GM23338 (cell line): ENCODE data around the gene B4GALT2.

Experiments
- CREB1 ChIP-seq: fragments of 250-450 bp; sonication (Bioruptor Pico); IDR thresholded peaks from 2 replicates; pipeline ENCODE4 v1.5.0; 2020; ENCODE audit warnings: low read depth, mild to moderate bottlenecking, moderate library complexity
- CTCF ChIP-seq, 2 experiments: fragments of 200-600 bp in 1 of 2; sonication (generic) in 1 of 2; conservative IDR thresholded peaks; 2 replicates each; pipeline versions ENCODE4 v1.5.1 to v1.6.1; 2016 to 2017; ENCODE audit warnings: antibody characterized with exemption in 2 of 2, low read depth in 2 of 2, mild to moderate bottlenecking in 2 of 2, moderate library complexity in 1 of 2
- ETS1 ChIP-seq: IDR thresholded peaks from 2 replicates; pipeline ENCODE4 v1.6.1; 2016; ENCODE audit warnings: antibody characterized with exemption
- EZH2 ChIP-seq: fragments of 200-600 bp; sonication (generic); IDR thresholded peaks from one replicate; pipeline ENCODE4 v1.8.0; 2017; ENCODE audit warnings: antibody characterized with exemption, mild to moderate bottlenecking, low read depth; ENCODE audit not compliant: unreplicated experiment
- EZH2phosphoT487 ChIP-seq: fragments of 200-600 bp; sonication (generic); IDR thresholded peaks from one replicate; pipeline ENCODE4 v1.8.1; 2018; ENCODE audit warnings: antibody characterized with exemption; ENCODE audit not compliant: unreplicated experiment
- JUNB ChIP-seq: IDR thresholded peaks from one replicate; pipeline ENCODE4 v1.6.1; 2016; ENCODE audit warnings: antibody characterized with exemption; ENCODE audit not compliant: unreplicated experiment
- NANOG ChIP-seq: IDR thresholded peaks from 2 replicates; pipeline ENCODE4 v1.6.1; 2016; ENCODE audit warnings: antibody characterized with exemption, borderline replicate concordance
- POLR2AphosphoS5 ChIP-seq: IDR thresholded peaks from 2 replicates; pipeline ENCODE4 v1.6.1; 2016; ENCODE audit warnings: antibody characterized with exemption, low read depth
- REST ChIP-seq: IDR thresholded peaks from one replicate; pipeline ENCODE4 v1.6.1; 2018; ENCODE audit warnings: antibody characterized with exemption; ENCODE audit not compliant: unreplicated experiment
- STAT1 ChIP-seq: IDR thresholded peaks from one replicate; pipeline ENCODE4 v1.6.1; 2016; ENCODE audit warnings: antibody characterized with exemption; ENCODE audit not compliant: unreplicated experiment
- ZNF114 ChIP-seq: fragments of 250-450 bp; sonication (Bioruptor Pico); IDR thresholded peaks from 2 replicates; pipeline ENCODE4 v1.5.0; 2020; ENCODE audit warnings: mild to moderate bottlenecking, moderate library complexity
- ZNF331 ChIP-seq: fragments of 250-450 bp; sonication (Bioruptor Pico); IDR thresholded peaks from 2 replicates; pipeline ENCODE4 v1.5.0; 2020; ENCODE audit warnings: low read depth, mild to moderate bottlenecking, moderate library complexity
- ZNF462 ChIP-seq: fragments of 250-450 bp; sonication (Bioruptor Pico); IDR thresholded peaks from 2 replicates; pipeline ENCODE4 v1.5.0; 2020; ENCODE audit warnings: mild to moderate bottlenecking, moderate library complexity

- TF ChIP-seq CTCF (conservative IDR thresholded peaks at IDR 0.05; ENCODE audit: low read depth in 2 of 2) = no peak
- TF ChIP-seq EZH2 = no peak
- no peak for TF ChIP-seq ETS1
- TF ChIP-seq EZH2phosphoT487 = no peak
- TF ChIP-seq JUNB = no peak
- TF ChIP-seq POLR2AphosphoS5 = no peak
- TF ChIP-seq REST = no peak
- TF ChIP-seq CREB1 = no peak
- no peak for TF ChIP-seq NANOG
- TF ChIP-seq ZNF114 = no peak
- no peak for TF ChIP-seq STAT1
- TF ChIP-seq ZNF331 = no peak
- TF ChIP-seq ZNF462 (CRISPR knock-in tag) = no peak
Observed at GRCh38 chr1:43965316-43965715, 13.7 kb upstream of the B4GALT2 start.
